H9 (cell line): ENCODE measurements around the gene WHRN. TPM values are rescaled to one million over a fixed set of nuclear protein-coding genes. Genes with fewer than 3 reads are reported as not detected.

ENCODE experiments used
- DNase-seq: peaks from one replicate; pipeline ENCODE4 v3.0.0-alpha.2; 2017
- H2AFZ ChIP-seq: one replicate; pipeline ENCODE4 v1.6.1; 2013; ENCODE audit warnings: mild to moderate bottlenecking, low read length, control low read depth, moderate library complexity
- H2AK5ac ChIP-seq: 2 replicates; pipeline ENCODE4 v1.6.1; 2013; ENCODE audit warnings: low read length, control low read depth, mixed read lengths; ENCODE audit not compliant: insufficient read length
- H2BK120ac ChIP-seq: one replicate; pipeline ENCODE4 v1.6.1; 2013; ENCODE audit warnings: low read depth, mild to moderate bottlenecking, low read length, control low read depth, inconsistent platforms; ENCODE audit not compliant: poor library complexity, severe bottlenecking
- H2BK12ac ChIP-seq: 2 replicates; pipeline ENCODE4 v1.6.1; 2013; ENCODE audit warnings: low read length, control low read depth, mixed read lengths, low read depth; ENCODE audit not compliant: insufficient read length
- H2BK15ac ChIP-seq: 2 replicates; pipeline ENCODE4 v1.6.1; 2013; ENCODE audit warnings: low read depth, low read length, control low read depth
- H2BK20ac ChIP-seq: one replicate; pipeline ENCODE4 v1.6.1; 2013; ENCODE audit warnings: low read depth, mild to moderate bottlenecking, low read length, control low read depth, inconsistent platforms; ENCODE audit not compliant: poor library complexity, severe bottlenecking
- H2BK5ac ChIP-seq: 2 replicates; pipeline ENCODE4 v1.6.1; 2013; ENCODE audit warnings: low read length, control low read depth, mixed read lengths; ENCODE audit not compliant: insufficient read length
- H3K14ac ChIP-seq: 2 replicates; pipeline ENCODE4 v1.6.1; 2013; ENCODE audit warnings: low read length, control low read depth; ENCODE audit not compliant: insufficient read depth
- H3K18ac ChIP-seq: 2 replicates; pipeline ENCODE4 v1.6.1; 2013; ENCODE audit warnings: low read depth, mild to moderate bottlenecking, mixed read lengths, low read length, control low read depth; ENCODE audit not compliant: insufficient read length
- H3K23ac ChIP-seq: 2 replicates; pipeline ENCODE4 v1.6.1; 2013; ENCODE audit warnings: low read length, control low read depth, mixed read lengths, low read depth; ENCODE audit not compliant: insufficient read length
- H3K23me2 ChIP-seq: 2 replicates; pipeline ENCODE4 v1.6.1; 2013; ENCODE audit warnings: low read depth, mild to moderate bottlenecking, mixed read lengths, low read length, control low read depth; ENCODE audit not compliant: insufficient read length, poor library complexity, severe bottlenecking
- H3K27ac ChIP-seq: 2 replicates; pipeline ENCODE4 v1.5.1; 2013; ENCODE audit warnings: low read length, control low read depth, mixed read lengths, low read depth; ENCODE audit not compliant: insufficient read length
- H3K27me3 ChIP-seq: 2 replicates; pipeline ENCODE4 v1.6.1; 2013; ENCODE audit warnings: low read length, control low read depth, inconsistent platforms; ENCODE audit not compliant: insufficient read depth
- H3K4ac ChIP-seq: 2 replicates; pipeline ENCODE4 v1.6.1; 2013; ENCODE audit warnings: low read depth, mild to moderate bottlenecking, control low read depth, inconsistent platforms, low read length, moderate library complexity
- H3K4me1 ChIP-seq: 2 replicates; pipeline ENCODE4 v1.6.1; 2013; ENCODE audit warnings: low read length, control low read depth, inconsistent platforms; ENCODE audit not compliant: insufficient read depth
- H3K4me2 ChIP-seq: 2 replicates; pipeline ENCODE4 v1.6.1; 2013; ENCODE audit warnings: low read length, control low read depth, mixed read lengths; ENCODE audit not compliant: insufficient read length, insufficient read depth
- H3K56ac ChIP-seq: 2 replicates; pipeline ENCODE4 v1.6.1; 2013; ENCODE audit warnings: low read depth, mild to moderate bottlenecking, mixed read lengths, low read length, control low read depth; ENCODE audit not compliant: insufficient read length
- H3K79me1 ChIP-seq: 2 replicates; pipeline ENCODE4 v1.6.1; 2013; ENCODE audit warnings: low read depth, mild to moderate bottlenecking, moderate library complexity, low read length, control low read depth, inconsistent platforms; ENCODE audit not compliant: insufficient read depth, poor library complexity, severe bottlenecking
- H3K79me2 ChIP-seq: 2 replicates; pipeline ENCODE4 v1.6.1; 2013; ENCODE audit warnings: low read length, control low read depth, inconsistent platforms; ENCODE audit not compliant: insufficient read depth
- H3K9ac ChIP-seq: 2 replicates; pipeline ENCODE4 v1.6.1; 2013; ENCODE audit warnings: low read length, control low read depth, mixed read lengths; ENCODE audit not compliant: insufficient read length; ENCODE audit errors: extremely low read depth
- H3K9me3 ChIP-seq: one replicate; pipeline ENCODE4 v1.6.1; 2013; ENCODE audit warnings: low read depth, low read length, inconsistent platforms; ENCODE audit not compliant: control insufficient read depth
- H3T11ph ChIP-seq: one replicate; pipeline ENCODE4 v1.6.1; 2013; ENCODE audit warnings: mild to moderate bottlenecking, low read length, control low read depth, inconsistent platforms
- H4K20me1 ChIP-seq: one replicate; pipeline ENCODE4 v1.6.1; 2013; ENCODE audit not compliant: control insufficient read depth, insufficient read length, insufficient read depth
- H4K5ac ChIP-seq: 2 replicates; pipeline ENCODE4 v1.6.1; 2013; ENCODE audit warnings: low read depth, mild to moderate bottlenecking, mixed read lengths, low read length, control low read depth; ENCODE audit not compliant: insufficient read length
- H4K8ac ChIP-seq: replicated peaks from 2 replicates; pipeline ENCODE4 v1.6.1; 2013; ENCODE audit warnings: low read length, control low read depth, mixed read lengths, low read depth; ENCODE audit not compliant: insufficient read length
- H4K91ac ChIP-seq: 2 replicates; pipeline ENCODE4 v1.6.1; 2013; ENCODE audit warnings: low read depth, mild to moderate bottlenecking, moderate library complexity, mixed read lengths, low read length, control low read depth; ENCODE audit not compliant: insufficient read length
- H3K27ac Mint-ChIP-seq, 3 experiments: 2 replicates in 2 of 3; 3 replicates in 1 of 3; pipeline ENCODE4 v1.8.0; 2020 to 2021; ENCODE audit warnings: mixed read lengths in 3 of 3, mild to moderate bottlenecking in 1 of 3, moderate library complexity in 1 of 3
- H3K27me3 Mint-ChIP-seq: 2 replicates; pipeline ENCODE4 v1.8.0; 2021; ENCODE audit warnings: low read depth, mild to moderate bottlenecking, moderate library complexity, mixed read lengths
- H3K36me3 Mint-ChIP-seq, 3 experiments: 2 replicates in 2 of 3; 3 replicates in 1 of 3; pipeline ENCODE4 v1.8.0; 2020 to 2021; ENCODE audit warnings: low read depth in 3 of 3, mixed read lengths in 3 of 3; ENCODE audit not compliant: insufficient read depth in 1 of 3
- H3K4me1 Mint-ChIP-seq, 2 experiments: 2 replicates each; pipeline ENCODE4 v1.8.0; 2020; ENCODE audit warnings: mixed read lengths in 2 of 2
- H3K4me3 Mint-ChIP-seq, 2 experiments: 2 replicates in 1 of 2; 3 replicates in 1 of 2; pipeline ENCODE4 v1.8.0; 2020 to 2021; ENCODE audit warnings: mild to moderate bottlenecking in 2 of 2, mixed read lengths in 2 of 2, moderate library complexity in 1 of 2
- H3K9me3 Mint-ChIP-seq, 2 experiments: 2 replicates in 1 of 2; 3 replicates in 1 of 2; pipeline ENCODE4 v1.8.0; 2020; ENCODE audit warnings: mild to moderate bottlenecking in 2 of 2, mixed read lengths in 2 of 2, moderate library complexity in 1 of 2
- CTCF ChIP-seq: fragments of 200-600 bp; sonication (generic); conservative IDR thresholded peaks from 3 replicates; pipeline ENCODE4 v1.8.0; 2021; ENCODE audit warnings: antibody characterized with exemption, mild to moderate bottlenecking
- WGBS: extraction: QIAGEN DNeasy Blood & Tissue Kit; methylation state at CpG from one replicate; pipeline ENCODE4 v1.1.7; 2013; ENCODE audit warnings: missing lambda C conversion rate, low lambda C conversion rate, mixed read lengths; ENCODE audit not compliant: insufficient read length; ENCODE audit errors: extremely low coverage; 5-methylcytosine and 5-hydroxymethylcytosine counted together
- total RNA-seq: library from RNA; stranded (reverse); gene quantifications from 2 replicates; pipeline ENCODE4 v1.2.1, GENCODE V29; 2021

WHRN gene
- total RNA-seq, 1 experiment from 2014 or later, result 2.2 TPM

- H2AFZ ChIP-seq, result no peak overlapping the region
- no peak overlapping the region for H3K18ac ChIP-seq
- no peak overlapping the region for H2BK120ac ChIP-seq
- no peak overlapping the region for H2BK12ac ChIP-seq
- no peaks in the 10 kb centered on the region for H3K4me1 ChIP-seq
- no peaks in the 10 kb centered on the region for H3K9me3 ChIP-seq
- H3K27ac ChIP-seq, result no peak overlapping the region
- no peaks in the 10 kb centered on the region for H3K79me1 ChIP-seq
- no peak overlapping the region for H4K8ac ChIP-seq
- no peaks in the 10 kb centered on the region for H3K23me2 ChIP-seq
- Mint-ChIP-seq H3K4me1 (peaks cover 8 to 18% of the 10 kb centered on the region in 2 experiments), H3K27me3 (no peaks in the 10 kb centered on the region; the same call in 1 of the 2 replicates), H3K9me3 (no peaks in the 10 kb centered on the region), H3K36me3 (peaks cover 2 to 4% (median 3%) of the 10 kb centered on the region in 3 experiments; a peak in 5 of 7 replicates), H3K4me3 (no peak overlapping the region), H3K27ac (no peak overlapping the region; a peak in 1 of 7 replicates)
- H3K56ac ChIP-seq, result no peak overlapping the region
- H3K79me2 ChIP-seq, result no peaks in the 10 kb centered on the region
- no peak overlapping the region for H3K23ac ChIP-seq
- H4K5ac ChIP-seq, result no peak overlapping the region
- no peak overlapping the region for H3K9ac ChIP-seq
- no peak overlapping the region for H2BK15ac ChIP-seq
- TF ChIP-seq CTCF, result no peak
- H2AK5ac ChIP-seq, result no peak overlapping the region
- no peak overlapping the region for H3T11ph ChIP-seq
- no peak for DNase-seq
- WGBS, result no CpG with 5 or more reads among the region's 2 CpGs
- no peak overlapping the region for H2BK20ac ChIP-seq
- no peak overlapping the region for H3K14ac ChIP-seq
- H3K4me2 ChIP-seq, result no peak overlapping the region
- no peaks in the 10 kb centered on the region for H4K20me1 ChIP-seq
- no peak overlapping the region for H4K91ac ChIP-seq
- no peak overlapping the region for H2BK5ac ChIP-seq
- H3K4ac ChIP-seq, result no peak overlapping the region
- no peaks in the 10 kb centered on the region for H3K27me3 ChIP-seq
These were observed 37.4 kb downstream of the WHRN start for GRCh38 chr9:114467910-114468309.
